ENCODE data around the gene KIF3B. TPM values are rescaled to one million over a fixed set of nuclear protein-coding genes. Genes with fewer than 3 reads are reported as not detected.
A peak's percentile ranks its signal among the peaks of the same experiment; 100 is the strongest.

KIF3B gene
- total and polyA plus RNA-seq, 2 of the 13 experiments (the other 11 are each of a cell fraction or from before 2014, with no cell fraction given): 23.6 to 28.8 TPM

DNA sequence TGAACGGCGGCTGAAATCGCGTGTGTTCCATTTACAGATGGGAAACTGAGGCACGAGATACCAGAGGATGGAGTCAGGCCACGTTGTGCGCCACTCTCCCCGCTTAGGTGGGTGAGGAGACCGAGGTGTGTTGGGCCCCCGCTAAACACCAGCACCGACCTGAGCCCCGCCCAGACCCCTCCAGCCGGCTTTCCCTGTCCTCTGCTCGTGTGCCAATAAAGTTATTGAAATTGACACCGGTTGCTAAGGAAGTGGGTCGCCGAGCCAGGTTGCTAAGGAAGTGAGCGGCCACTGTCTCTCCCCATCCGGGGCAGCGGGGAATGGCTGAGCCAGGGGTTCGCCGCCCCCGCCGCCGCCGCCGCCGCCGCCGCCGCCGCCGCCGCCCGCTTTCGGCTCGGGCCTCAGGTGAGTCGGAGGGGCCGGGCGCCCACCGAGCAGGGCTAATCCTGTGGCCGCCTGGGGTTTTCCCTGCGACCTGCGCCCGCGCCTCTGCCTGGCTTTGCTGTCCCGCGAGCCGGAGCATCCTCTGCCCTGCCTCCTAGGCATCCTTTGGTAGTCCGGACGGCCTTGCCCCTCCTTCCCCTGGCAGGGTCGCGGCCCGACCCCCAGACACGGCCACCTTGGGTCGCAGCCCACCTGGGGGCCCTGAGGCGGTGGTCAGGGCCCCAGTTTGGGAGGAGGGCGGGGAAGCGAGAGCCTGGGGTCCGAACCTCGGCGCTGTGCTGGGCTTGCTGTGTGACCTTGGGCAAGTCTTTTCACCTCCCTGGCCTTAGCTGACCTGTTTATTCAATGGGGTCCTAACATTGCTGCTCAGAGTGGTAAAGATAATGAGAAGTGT, at the start of gene KIF3B (continued):
- TF ChIP-seq FOSL1 (CRISPR knock-in tag; IDR thresholded peaks at IDR 0.05; ENCODE audit: borderline replicate concordance) (no peak), MEF2D (CRISPR knock-in tag; IDR thresholded peaks at IDR 0.05) (peak; percentile 58; the same call in 1 of the 2 replicates), ZNF777 (CRISPR knock-in tag; IDR thresholded peaks at IDR 0.05) (no peak), ZNF782 (CRISPR knock-in tag; IDR thresholded peaks at IDR 0.05; ENCODE audit: borderline replicate concordance) (0 out of 2 replicates have a peak, but pooled peaks have one; percentile 6), ZNF572 (CRISPR knock-in tag; IDR thresholded peaks at IDR 0.05) (0 out of 2 replicates have a peak, but pooled peaks have one; percentile 20), ZNF138 (CRISPR knock-in tag; IDR thresholded peaks at IDR 0.05; ENCODE audit: low read depth) (peak; percentile 88)
- TF ChIP-seq, protein P1, sequence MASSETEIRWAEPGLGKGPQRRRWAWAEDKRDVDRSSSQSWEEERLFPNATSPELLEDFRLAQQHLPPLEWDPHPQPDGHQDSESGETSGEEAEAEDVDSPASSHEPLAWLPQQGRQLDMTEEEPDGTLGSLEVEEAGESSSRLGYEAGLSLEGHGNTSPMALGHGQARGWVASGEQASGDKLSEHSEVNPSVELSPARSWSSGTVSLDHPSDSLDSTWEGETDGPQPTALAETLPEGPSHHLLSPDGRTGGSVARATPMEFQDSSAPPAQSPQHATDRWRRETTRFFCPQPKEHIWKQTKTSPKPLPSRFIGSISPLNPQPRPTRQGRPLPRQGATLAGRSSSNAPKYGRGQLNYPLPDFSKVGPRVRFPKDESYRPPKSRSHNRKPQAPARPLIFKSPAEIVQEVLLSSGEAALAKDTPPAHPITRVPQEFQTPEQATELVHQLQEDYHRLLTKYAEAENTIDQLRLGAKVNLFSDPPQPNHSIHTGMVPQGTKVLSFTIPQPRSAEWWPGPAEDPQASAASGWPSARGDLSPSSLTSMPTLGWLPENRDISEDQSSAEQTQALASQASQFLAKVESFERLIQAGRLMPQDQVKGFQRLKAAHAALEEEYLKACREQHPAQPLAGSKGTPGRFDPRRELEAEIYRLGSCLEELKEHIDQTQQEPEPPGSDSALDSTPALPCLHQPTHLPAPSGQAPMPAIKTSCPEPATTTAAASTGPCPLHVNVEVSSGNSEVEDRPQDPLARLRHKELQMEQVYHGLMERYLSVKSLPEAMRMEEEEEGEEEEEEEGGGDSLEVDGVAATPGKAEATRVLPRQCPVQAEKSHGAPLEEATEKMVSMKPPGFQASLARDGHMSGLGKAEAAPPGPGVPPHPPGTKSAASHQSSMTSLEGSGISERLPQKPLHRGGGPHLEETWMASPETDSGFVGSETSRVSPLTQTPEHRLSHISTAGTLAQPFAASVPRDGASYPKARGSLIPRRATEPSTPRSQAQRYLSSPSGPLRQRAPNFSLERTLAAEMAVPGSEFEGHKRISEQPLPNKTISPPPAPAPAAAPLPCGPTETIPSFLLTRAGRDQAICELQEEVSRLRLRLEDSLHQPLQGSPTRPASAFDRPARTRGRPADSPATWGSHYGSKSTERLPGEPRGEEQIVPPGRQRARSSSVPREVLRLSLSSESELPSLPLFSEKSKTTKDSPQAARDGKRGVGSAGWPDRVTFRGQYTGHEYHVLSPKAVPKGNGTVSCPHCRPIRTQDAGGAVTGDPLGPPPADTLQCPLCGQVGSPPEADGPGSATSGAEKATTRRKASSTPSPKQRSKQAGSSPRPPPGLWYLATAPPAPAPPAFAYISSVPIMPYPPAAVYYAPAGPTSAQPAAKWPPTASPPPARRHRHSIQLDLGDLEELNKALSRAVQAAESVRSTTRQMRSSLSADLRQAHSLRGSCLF (CRISPR knock-in tag; IDR thresholded peaks at IDR 0.05; ENCODE audit: borderline replicate concordance): no peak
- TF ChIP-seq, protein P2, sequence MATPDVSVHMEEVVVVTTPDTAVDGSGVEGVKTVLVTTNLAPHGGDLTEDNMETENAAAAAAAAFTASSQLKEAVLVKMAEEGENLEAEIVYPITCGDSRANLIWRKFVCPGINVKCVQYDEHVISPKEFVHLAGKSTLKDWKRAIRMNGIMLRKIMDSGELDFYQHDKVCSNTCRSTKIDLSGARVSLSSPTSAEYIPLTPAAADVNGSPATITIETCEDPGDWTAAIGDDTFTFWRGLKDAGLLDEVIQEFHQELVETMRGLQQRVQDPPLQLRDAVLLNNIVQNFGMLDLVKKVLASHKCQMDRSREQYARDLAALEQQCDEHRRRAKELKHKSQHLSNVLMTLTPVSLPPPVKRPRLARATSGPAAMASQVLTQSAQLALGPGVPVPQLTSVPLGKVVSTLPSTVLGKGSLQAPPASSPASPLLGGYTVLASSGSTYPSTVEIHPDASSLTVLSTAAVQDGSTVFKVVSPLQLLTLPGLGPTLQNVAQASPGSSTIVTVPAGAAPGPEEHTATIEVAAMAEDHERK (CRISPR knock-in tag; IDR thresholded peaks at IDR 0.05; ENCODE audit: low read depth): no peak
- TF ChIP-seq, protein P3, sequence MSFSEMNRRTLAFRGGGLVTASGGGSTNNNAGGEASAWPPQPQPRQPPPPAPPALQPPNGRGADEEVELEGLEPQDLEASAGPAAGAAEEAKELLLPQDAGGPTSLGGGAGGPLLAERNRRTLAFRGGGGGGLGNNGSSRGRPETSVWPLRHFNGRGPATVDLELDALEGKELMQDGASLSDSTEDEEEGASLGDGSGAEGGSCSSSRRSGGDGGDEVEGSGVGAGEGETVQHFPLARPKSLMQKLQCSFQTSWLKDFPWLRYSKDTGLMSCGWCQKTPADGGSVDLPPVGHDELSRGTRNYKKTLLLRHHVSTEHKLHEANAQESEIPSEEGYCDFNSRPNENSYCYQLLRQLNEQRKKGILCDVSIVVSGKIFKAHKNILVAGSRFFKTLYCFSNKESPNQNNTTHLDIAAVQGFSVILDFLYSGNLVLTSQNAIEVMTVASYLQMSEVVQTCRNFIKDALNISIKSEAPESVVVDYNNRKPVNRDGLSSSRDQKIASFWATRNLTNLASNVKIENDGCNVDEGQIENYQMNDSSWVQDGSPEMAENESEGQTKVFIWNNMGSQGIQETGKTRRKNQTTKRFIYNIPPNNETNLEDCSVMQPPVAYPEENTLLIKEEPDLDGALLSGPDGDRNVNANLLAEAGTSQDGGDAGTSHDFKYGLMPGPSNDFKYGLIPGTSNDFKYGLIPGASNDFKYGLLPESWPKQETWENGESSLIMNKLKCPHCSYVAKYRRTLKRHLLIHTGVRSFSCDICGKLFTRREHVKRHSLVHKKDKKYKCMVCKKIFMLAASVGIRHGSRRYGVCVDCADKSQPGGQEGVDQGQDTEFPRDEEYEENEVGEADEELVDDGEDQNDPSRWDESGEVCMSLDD (CRISPR knock-in tag; IDR thresholded peaks at IDR 0.05; ENCODE audit: borderline replicate concordance): no peak
